NB4 (cell line): Measurements from ENCODE around the gene CASZ1.

ENCODE experiments used
- MAX ChIP-seq: IDR thresholded peaks from 2 replicates; pipeline ENCODE4 v1.6.1; 2011; ENCODE audit warnings: low read depth, low read length
- POLR2A ChIP-seq: IDR thresholded peaks from 2 replicates; pipeline ENCODE4 v1.6.1; 2011; ENCODE audit warnings: mild to moderate bottlenecking; ENCODE audit not compliant: insufficient read length; ENCODE audit errors: extremely low read depth

- TF ChIP-seq POLR2A (no peak), MAX (no peak)
Measured at GRCh38 chr1:10751160-10751559, 45.3 kb downstream of the CASZ1 start.
